Calu3 (cell line): ENCODE measurements around the gene MSRB2. TPM values are rescaled to one million over a fixed set of nuclear protein-coding genes. Genes with fewer than 3 reads are reported as not detected.

Source experiments
- BruUV-seq: library from RNA; stranded (reverse); fragments of 400-500 nt; replicated peaks from 2 replicates; lab custom pipeline; 2021; lab: Mats Ljungman, UMichigan
- CTCF ChIA-PET: fragments of 300-600 bp; sonication (Branson Sonifier 250); formaldehyde crosslinking; loops from one replicate; lab custom pipeline; 2022; ENCODE audit warnings: antibody characterized with exemption; lab: Charles Lee
- DNase-seq: peaks from one replicate; pipeline ENCODE4 v3.0.0; 2022
- H3K27ac Mint-ChIP-seq: one replicate; pipeline ENCODE4 v1.8.0; 2022; ENCODE audit warnings: mixed read lengths; ENCODE audit not compliant: unreplicated experiment
- H3K27me3 Mint-ChIP-seq: one replicate; pipeline ENCODE4 v1.8.0; 2022; ENCODE audit warnings: mixed read lengths; ENCODE audit not compliant: unreplicated experiment
- H3K36me3 Mint-ChIP-seq: one replicate; pipeline ENCODE4 v1.8.0; 2022; ENCODE audit warnings: mild to moderate bottlenecking, moderate library complexity, mixed read lengths; ENCODE audit not compliant: insufficient read depth, unreplicated experiment
- H3K4me1 Mint-ChIP-seq: one replicate; pipeline ENCODE4 v1.8.0; 2022; ENCODE audit warnings: mild to moderate bottlenecking, low read depth, mixed read lengths; ENCODE audit not compliant: unreplicated experiment
- H3K4me3 Mint-ChIP-seq: one replicate; pipeline ENCODE4 v1.8.0; 2022; ENCODE audit warnings: mild to moderate bottlenecking, low read depth, moderate library complexity, mixed read lengths; ENCODE audit not compliant: unreplicated experiment
- H3K9me3 Mint-ChIP-seq: one replicate; pipeline ENCODE4 v1.8.0; 2022; ENCODE audit warnings: low read depth, mixed read lengths; ENCODE audit not compliant: unreplicated experiment
- intact Hi-C: fragments of 100-400 bp; cut with micrococcal nuclease; formaldehyde crosslinking; loops from one replicate; pipeline ENCODE4 v1.10.0; 2022; ENCODE audit not compliant: unreplicated experiment
- total RNA-seq: library from RNA; stranded (reverse); gene quantifications from 2 replicates; pipeline ENCODE4 v1.2.3, GENCODE V29; 2022
- TF ChIP-seq, protein P1 (sequence below): fragments of 200-600 bp; IDR thresholded peaks from one replicate; pipeline ENCODE4 v1.8.0; 2022; ENCODE audit warnings: antibody characterized with exemption; ENCODE audit not compliant: unreplicated experiment

MSRB2 gene
- total RNA-seq, 1 experiment from 2014 or later, result 12.6 TPM

DNA sequence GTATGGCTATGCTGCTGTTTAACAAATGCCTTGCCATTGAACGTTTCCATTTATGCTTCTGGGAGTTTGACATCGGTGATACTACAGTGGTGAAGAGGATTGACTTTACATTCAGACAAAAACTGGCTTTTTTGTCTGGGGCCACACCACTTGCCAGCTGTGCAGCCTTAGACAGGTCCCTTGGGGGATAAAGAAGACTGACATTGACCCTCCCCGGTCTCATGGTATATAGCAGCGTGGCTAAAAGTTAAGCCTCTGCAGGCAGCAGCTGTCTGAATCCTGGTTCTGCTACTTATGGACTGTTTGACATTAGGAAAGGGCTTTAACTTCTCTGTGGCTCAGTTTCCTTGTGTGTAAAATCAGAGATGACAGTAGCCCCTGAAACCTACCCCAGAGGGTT lies 54.7 kb downstream of the MSRB2 start:
- Mint-ChIP-seq H3K4me1 (no peaks in the 10 kb centered on the region), H3K4me3 (no peak overlapping the region), H3K9me3 (no peaks in the 10 kb centered on the region), H3K27ac (no peak overlapping the region), H3K27me3 (peaks cover 22% of the 10 kb centered on the region), H3K36me3 (no peaks in the 10 kb centered on the region)
- intact Hi-C loops, result no loop called here
- TF ChIP-seq, protein P1, sequence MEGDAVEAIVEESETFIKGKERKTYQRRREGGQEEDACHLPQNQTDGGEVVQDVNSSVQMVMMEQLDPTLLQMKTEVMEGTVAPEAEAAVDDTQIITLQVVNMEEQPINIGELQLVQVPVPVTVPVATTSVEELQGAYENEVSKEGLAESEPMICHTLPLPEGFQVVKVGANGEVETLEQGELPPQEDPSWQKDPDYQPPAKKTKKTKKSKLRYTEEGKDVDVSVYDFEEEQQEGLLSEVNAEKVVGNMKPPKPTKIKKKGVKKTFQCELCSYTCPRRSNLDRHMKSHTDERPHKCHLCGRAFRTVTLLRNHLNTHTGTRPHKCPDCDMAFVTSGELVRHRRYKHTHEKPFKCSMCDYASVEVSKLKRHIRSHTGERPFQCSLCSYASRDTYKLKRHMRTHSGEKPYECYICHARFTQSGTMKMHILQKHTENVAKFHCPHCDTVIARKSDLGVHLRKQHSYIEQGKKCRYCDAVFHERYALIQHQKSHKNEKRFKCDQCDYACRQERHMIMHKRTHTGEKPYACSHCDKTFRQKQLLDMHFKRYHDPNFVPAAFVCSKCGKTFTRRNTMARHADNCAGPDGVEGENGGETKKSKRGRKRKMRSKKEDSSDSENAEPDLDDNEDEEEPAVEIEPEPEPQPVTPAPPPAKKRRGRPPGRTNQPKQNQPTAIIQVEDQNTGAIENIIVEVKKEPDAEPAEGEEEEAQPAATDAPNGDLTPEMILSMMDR, result no peak
- CTCF ChIA-PET, result no interaction called here
- no TSS peak for BruUV-seq
- no peak for DNase-seq

DNA sequence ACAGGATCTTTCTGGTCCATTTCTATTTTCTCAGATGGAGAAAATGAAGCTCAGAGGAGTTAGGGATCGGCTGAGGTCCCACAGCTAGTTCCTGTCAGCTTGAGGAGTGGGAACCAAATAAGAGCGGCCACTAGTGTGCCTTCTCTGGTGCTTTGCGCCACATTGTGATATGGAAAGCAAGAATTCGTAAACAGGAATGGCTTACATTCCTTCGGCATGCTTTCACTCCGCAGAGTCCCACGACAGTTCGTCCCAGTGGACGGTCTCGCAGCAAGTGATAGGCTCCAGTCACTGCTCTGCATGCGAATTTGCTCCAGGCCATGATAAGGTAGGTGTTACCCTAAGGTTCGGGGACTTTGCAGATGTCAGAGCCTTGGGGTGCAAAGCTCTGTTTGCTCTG lies 55.2 kb downstream of the MSRB2 start:
- H3K9me3 Mint-ChIP-seq, result no peaks in the 10 kb centered on the region
- intact Hi-C loops, result no loop called here
- H3K4me3 Mint-ChIP-seq, result no peak overlapping the region
- peaks cover 27% of the 10 kb centered on the region for H3K27me3 Mint-ChIP-seq
- TF ChIP-seq, protein P1, result no peak
- CTCF ChIA-PET, result no interaction called here
- H3K36me3 Mint-ChIP-seq, result no peaks in the 10 kb centered on the region
- no TSS peak for BruUV-seq
- H3K4me1 Mint-ChIP-seq, result no peaks in the 10 kb centered on the region
- H3K27ac Mint-ChIP-seq, result no peak overlapping the region
- DNase-seq, result no peak

DNA sequence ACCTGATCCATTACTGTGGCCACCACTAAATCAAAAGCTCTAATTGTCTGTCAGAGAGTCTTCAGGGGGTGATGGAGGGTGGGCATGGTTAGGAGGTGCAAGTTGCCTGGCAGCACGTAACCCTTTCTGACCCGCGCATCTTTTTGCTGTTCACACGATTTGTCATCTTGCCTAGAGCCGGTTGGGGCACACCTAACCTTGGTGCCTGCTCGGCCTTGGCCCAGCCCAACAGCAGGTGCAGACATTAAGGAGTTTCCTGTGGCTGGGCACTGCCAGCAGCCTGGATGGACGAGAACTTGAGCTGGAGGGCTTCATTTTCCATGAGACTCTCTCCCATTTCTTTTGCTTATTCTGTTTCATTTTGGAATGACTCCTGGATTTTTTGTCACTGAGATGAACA lies 55.7 kb downstream of the MSRB2 start:
- TF ChIP-seq, protein P1, result no peak
- H3K9me3 Mint-ChIP-seq, result no peaks in the 10 kb centered on the region
- no peak overlapping the region for H3K4me3 Mint-ChIP-seq
- BruUV-seq, result no TSS peak
- H3K4me1 Mint-ChIP-seq, result no peaks in the 10 kb centered on the region
- H3K27ac Mint-ChIP-seq, result no peak overlapping the region
- no peak for DNase-seq
- H3K36me3 Mint-ChIP-seq, result no peaks in the 10 kb centered on the region
- H3K27me3 Mint-ChIP-seq, result peaks cover 32% of the 10 kb centered on the region
- intact Hi-C loops, result no loop called here
- CTCF ChIA-PET, result no interaction called here

DNA sequence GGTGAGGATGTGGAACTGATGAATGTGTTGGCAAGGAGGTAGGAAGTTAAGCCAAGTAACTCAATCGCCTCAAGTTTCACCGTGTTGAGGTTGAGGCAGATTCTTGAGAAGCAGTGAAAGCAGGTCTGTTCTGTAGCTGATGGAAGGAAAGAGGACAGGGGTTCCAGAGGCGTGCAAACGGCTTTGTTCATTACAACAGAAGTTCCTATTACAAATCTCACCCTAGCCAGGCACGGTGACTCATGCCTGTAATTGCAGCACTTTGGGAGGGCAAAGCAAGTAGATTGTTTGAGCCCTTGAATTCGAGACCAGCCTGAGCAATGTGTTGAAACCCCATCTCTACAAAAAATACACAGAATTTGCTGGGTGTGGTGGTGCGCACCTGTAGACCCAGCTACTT lies 59.8 kb downstream of the MSRB2 start:
- CTCF ChIA-PET, result interaction anchor here (0.6 kb wide), 1 partner anchor 269 kb away, joined by 3 read pairs; no protein-coding TSS in a partner anchor
- intact Hi-C loops, result no loop called here
- DNase-seq, result no peak
- BruUV-seq, result no TSS peak
- Mint-ChIP-seq H3K9me3 (no peaks in the 10 kb centered on the region), H3K36me3 (no peaks in the 10 kb centered on the region), H3K4me1 (no peaks in the 10 kb centered on the region), H3K27me3 (peaks cover 33% of the 10 kb centered on the region), H3K27ac (no peak overlapping the region), H3K4me3 (no peak overlapping the region)
- TF ChIP-seq, protein P1, result no peak
